Activated T-cell treated with anti-CD3 and anti-CD28 coated beads, Interleukin-2, amount 50 U/mL, for 72 hours (primary cell): ENCODE measurements around the gene HCFC1. TPM values are rescaled to one million over a fixed set of nuclear protein-coding genes. Genes with fewer than 3 reads are reported as not detected.
"Not testable (repeated sequence)": the region's sequence is repeated elsewhere in the genome, so short reads cannot be mapped to it uniquely, and the experiment has no call there.

ENCODE experiments used
- ATAC-seq, 2 donors: fragments of 150-1000 bp; cut with Tn5 transposase; replicated peaks in 1 of 2; 2 replicates each; pipeline ENCODE4 v1.10.0; 2021; ENCODE audit warnings: moderate library complexity in 2 of 2, mild to moderate bottlenecking in 1 of 2
- DNase-seq, 2 donors: peaks; one replicate each; pipeline ENCODE4 v3.0.0; 2021 to 2022; ENCODE audit warnings: mixed read lengths in 1 of 2
- H3K27ac Mint-ChIP-seq: one replicate; pipeline ENCODE4 v1.8.0; 2022; ENCODE audit warnings: mild to moderate bottlenecking, moderate library complexity, mixed read lengths
- H3K27me3 Mint-ChIP-seq: one replicate; pipeline ENCODE4 v1.8.0; 2022; ENCODE audit warnings: low read depth, mixed read lengths
- H3K36me3 Mint-ChIP-seq, 2 donors: one replicate each; pipeline ENCODE4 v1.8.0; 2022; ENCODE audit warnings: mixed read lengths in 2 of 2, mild to moderate bottlenecking in 1 of 2; ENCODE audit not compliant: insufficient read depth in 2 of 2
- H3K4me1 Mint-ChIP-seq: one replicate; pipeline ENCODE4 v1.8.0; 2022; ENCODE audit warnings: low read depth, mixed read lengths
- H3K4me3 Mint-ChIP-seq, 2 donors: one replicate each; pipeline ENCODE4 v1.8.0; 2022; ENCODE audit warnings: mild to moderate bottlenecking in 2 of 2, mixed read lengths in 2 of 2, moderate library complexity in 2 of 2
- H3K9me3 Mint-ChIP-seq, 2 donors: one replicate each; pipeline ENCODE4 v1.8.0; 2022; ENCODE audit warnings: mixed read lengths in 2 of 2
- total RNA-seq, 2 donors: library from RNA; stranded (reverse); gene quantifications; one replicate each; pipeline ENCODE4 v1.2.3, GENCODE V29; 2022

HCFC1 gene
- total RNA-seq, 2 donors from 2014 or later = 59.3 to 65.8 TPM

- not testable (repeated sequence) for DNase-seq
Observed at GRCh38 chrX:153994398-153994797, 22.8 kb upstream of the HCFC1 start.

GRCh38 chrX:153993978-153994377 lies 22.4 kb upstream of the HCFC1 start:
- Mint-ChIP-seq H3K4me3 (no peak overlapping the region), H3K27ac (no peak overlapping the region), H3K36me3 (peaks cover 4% of the 10 kb centered on the region in 2 donors), H3K9me3 (no peaks in the 10 kb centered on the region), H3K27me3 (no peaks in the 10 kb centered on the region), H3K4me1 (peaks cover 11% of the 10 kb centered on the region)
- no peak for DNase-seq
- ATAC-seq = no peak

More at GRCh38 chrX:153994398-153994797, 22.8 kb upstream of the HCFC1 start:
- not testable (repeated sequence) for H3K27me3 Mint-ChIP-seq, H3K9me3 Mint-ChIP-seq, H3K27ac Mint-ChIP-seq, H3K4me3 Mint-ChIP-seq, H3K4me1 Mint-ChIP-seq, ATAC-seq, H3K36me3 Mint-ChIP-seq

GRCh38 chrX:153993079-153993478 lies 21.5 kb upstream of the HCFC1 start:
- H3K36me3 Mint-ChIP-seq = peaks cover 4% of the 10 kb centered on the region in 2 donors
- H3K27me3 Mint-ChIP-seq = no peaks in the 10 kb centered on the region
- ATAC-seq (no peak), DNase-seq (no peak)
- no peak overlapping the region for H3K27ac Mint-ChIP-seq
- H3K4me3 Mint-ChIP-seq = no peak overlapping the region
- peaks cover 11% of the 10 kb centered on the region for H3K4me1 Mint-ChIP-seq
- H3K9me3 Mint-ChIP-seq = no peaks in the 10 kb centered on the region

DNA sequence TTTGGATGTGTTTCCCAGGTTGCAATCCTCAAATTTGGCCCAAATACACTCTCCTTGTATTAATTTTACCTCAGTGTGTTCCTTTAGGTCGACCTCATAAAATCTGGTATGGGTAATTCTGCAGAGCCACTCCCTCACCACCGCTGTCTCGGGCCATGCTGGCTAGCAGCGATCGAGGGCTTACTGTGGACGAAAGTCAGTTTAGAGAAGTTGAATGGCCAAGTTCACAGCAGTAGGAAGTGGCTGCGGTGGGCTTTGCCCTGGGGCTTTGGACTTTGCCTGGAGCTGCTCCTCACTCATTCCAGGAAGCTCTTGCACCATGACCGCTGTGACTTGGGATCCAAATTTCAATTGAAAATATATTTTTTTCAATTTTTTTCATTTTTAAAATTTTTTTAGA lies 20.6 kb upstream of the HCFC1 start:
- ATAC-seq (no peak), DNase-seq (no peak)
- Mint-ChIP-seq H3K4me3 (no peak overlapping the region), H3K36me3 (peaks cover 4% of the 10 kb centered on the region in 2 donors), H3K4me1 (peaks cover 11% of the 10 kb centered on the region), H3K27me3 (no peaks in the 10 kb centered on the region), H3K9me3 (no peaks in the 10 kb centered on the region), H3K27ac (no peak overlapping the region)

- ATAC-seq (no peak), DNase-seq (no peak)
- Mint-ChIP-seq H3K27ac (peak overlapping the region; percentile 91), H3K9me3 (no peaks in the 10 kb centered on the region), H3K4me1 (peaks cover 11% of the 10 kb centered on the region), H3K27me3 (no peaks in the 10 kb centered on the region), H3K4me3 (peak overlapping the region in 1 of 2 donors; percentile 74), H3K36me3 (peaks cover 4% of the 10 kb centered on the region in 2 donors)
Observed at GRCh38 chrX:153991013-153991580, 19.5 kb upstream of the HCFC1 start.

GRCh38 chrX:153989973-153990655 lies 18.5 kb upstream of the HCFC1 start:
- Mint-ChIP-seq H3K4me3 (peak overlapping the region; percentile 70 to 71), H3K4me1 (peaks cover 13% of the 10 kb centered on the region), H3K9me3 (no peaks in the 10 kb centered on the region), H3K27me3 (no peaks in the 10 kb centered on the region), H3K27ac (peak overlapping the region; percentile 68), H3K36me3 (peaks cover 4% of the 10 kb centered on the region in 2 donors)
- ATAC-seq (no peak), DNase-seq (no peak)

GRCh38 chrX:153988493-153988892 lies 16.9 kb upstream of the HCFC1 start:
- DNase-seq = no peak
- no peak overlapping the region for H3K4me3 Mint-ChIP-seq
- H3K4me1 Mint-ChIP-seq = peaks cover 26% of the 10 kb centered on the region
- peaks cover 4% of the 10 kb centered on the region in 2 donors for H3K36me3 Mint-ChIP-seq
- H3K9me3 Mint-ChIP-seq = no peaks in the 10 kb centered on the region
- ATAC-seq = no peak
- no peak overlapping the region for H3K27ac Mint-ChIP-seq
- H3K27me3 Mint-ChIP-seq = no peaks in the 10 kb centered on the region

GRCh38 chrX:153984351-153985178 lies 12.9 kb upstream of the HCFC1 start:
- Mint-ChIP-seq H3K36me3 (no peaks in the 10 kb centered on the region), H3K27me3 (no peaks in the 10 kb centered on the region), H3K4me1 (peaks cover 46% of the 10 kb centered on the region), H3K4me3 (peak overlapping the region; percentile 84 to 91), H3K9me3 (no peaks in the 10 kb centered on the region), H3K27ac (peak overlapping the region; percentile 96)
- peak; percentile 53 to 55 for ATAC-seq
- peak; percentile 53 for DNase-seq

DNA sequence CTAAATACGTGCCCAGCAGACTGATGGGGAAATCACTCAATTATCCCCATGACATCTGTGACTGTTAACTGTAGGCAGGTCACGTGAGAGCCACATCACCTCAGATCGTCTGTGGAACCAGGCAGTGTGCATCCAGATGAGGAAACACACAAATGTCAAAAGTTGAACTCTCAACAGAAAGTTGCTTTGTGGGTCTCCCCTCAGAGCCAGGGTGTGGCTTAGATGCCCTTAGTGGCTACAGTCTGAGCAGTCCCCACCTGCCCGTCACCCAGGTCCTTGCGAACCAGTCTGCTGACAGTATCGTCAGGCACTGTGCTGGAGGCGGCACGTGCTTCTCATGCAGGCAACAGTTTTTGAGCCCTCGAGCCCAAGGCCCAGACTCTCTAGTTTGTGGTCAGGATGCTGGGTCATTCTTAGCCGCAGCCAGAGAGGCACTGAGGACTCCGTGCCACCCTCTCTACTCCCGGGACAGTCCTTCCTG lies 11.7 kb upstream of the HCFC1 start:
- Mint-ChIP-seq H3K27ac (peak overlapping the region; percentile 86), H3K4me1 (peaks cover 43% of the 10 kb centered on the region), H3K27me3 (no peaks in the 10 kb centered on the region), H3K4me3 (peak overlapping the region; percentile 60 to 87), H3K36me3 (no peaks in the 10 kb centered on the region), H3K9me3 (no peaks in the 10 kb centered on the region)
- ATAC-seq = peak in 1 of 2 donors; percentile 7
- no peak for DNase-seq

DNA sequence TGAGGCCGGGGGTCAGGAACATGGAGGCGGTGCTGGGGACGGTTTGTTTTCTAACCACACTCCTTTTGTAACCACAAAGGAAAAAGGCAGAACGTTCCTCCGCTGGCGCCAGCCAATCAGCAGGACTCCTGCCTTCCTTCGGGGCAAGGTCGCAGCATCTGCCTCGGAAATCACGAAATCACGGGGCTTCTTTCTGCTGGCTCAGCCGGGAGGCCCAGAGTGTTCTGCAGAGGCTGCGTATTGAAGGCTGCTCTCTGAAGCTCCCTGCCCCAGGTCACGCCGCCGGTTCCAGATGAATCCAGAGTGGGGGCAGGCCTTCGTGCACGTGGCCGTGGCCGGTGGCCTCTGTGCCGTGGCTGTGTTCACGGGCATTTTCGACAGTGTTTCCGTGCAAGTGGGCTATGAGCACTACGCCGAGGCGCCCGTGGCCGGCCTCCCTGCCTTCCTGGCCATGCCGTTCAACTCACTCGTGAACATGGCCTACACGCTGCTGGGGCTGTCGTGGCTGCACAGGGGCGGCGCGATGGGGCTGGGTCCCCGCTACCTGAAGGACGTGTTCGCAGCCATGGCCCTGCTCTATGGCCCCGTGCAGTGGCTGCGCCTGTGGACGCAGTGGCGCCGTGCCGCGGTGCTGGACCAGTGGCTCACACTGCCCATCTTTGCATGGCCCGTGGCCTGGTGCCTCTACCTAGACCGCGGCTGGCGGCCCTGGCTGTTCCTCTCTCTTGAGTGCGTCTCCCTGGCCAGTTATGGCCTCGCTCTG lies 10.3 kb upstream of the HCFC1 start:
- H3K27me3 Mint-ChIP-seq = no peaks in the 10 kb centered on the region
- no peaks in the 10 kb centered on the region for H3K36me3 Mint-ChIP-seq
- H3K9me3 Mint-ChIP-seq = no peaks in the 10 kb centered on the region
- ATAC-seq (peak; percentile 48 to 52), DNase-seq (peak; percentile 52 to 68)
- peak overlapping the region; percentile 97 for H3K27ac Mint-ChIP-seq
- peaks cover 43% of the 10 kb centered on the region for H3K4me1 Mint-ChIP-seq
- peak overlapping the region; percentile 60 to 87 for H3K4me3 Mint-ChIP-seq

DNA sequence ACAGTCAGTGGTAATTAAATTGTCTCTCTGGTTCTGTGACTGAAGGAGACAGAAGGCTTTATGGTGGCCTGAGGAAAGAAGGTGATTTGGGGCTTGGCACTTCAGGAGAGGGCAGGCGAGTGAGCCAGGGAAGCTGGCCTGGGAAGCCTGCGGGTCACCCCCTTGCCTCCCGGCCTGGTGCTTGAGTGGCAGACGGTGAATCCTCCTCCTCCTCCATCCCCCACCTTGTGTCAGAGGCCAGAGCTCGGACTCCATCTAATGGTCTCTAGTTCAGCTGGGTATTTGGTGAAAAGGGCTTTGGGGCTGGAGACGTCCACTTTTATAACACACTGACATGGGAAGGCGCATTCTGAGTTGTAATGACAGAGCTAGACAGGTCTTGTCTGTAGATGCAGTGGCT lies 9.6 kb upstream of the HCFC1 start:
- Mint-ChIP-seq H3K27ac (peak overlapping the region; percentile 97), H3K4me3 (peak overlapping the region; percentile 60 to 87), H3K27me3 (peaks cover under 1% of the 10 kb centered on the region), H3K4me1 (peaks cover 43% of the 10 kb centered on the region), H3K9me3 (no peaks in the 10 kb centered on the region), H3K36me3 (no peaks in the 10 kb centered on the region)
- DNase-seq = no peak
- no peak for ATAC-seq

DNA sequence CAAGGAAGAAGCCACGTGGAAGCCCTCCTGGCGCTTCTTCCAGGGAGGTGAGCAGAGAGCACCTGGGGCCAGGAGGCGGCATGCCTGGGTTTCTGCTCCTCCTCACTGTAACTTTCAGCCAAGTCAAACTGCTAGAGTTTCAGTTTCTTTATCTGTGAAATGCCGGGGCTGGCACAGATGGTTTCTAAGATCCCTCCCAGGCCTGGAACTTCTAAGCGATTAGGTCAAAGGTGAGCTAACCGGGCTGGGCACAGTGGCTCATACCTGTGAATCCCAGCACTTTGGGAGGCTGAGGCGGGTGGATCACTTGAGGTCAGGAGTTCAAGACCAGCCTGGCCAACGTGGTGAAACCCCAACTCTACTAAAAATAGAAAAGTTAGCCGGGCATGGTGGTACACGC lies 8.8 kb upstream of the HCFC1 start:
- not testable (repeated sequence) for H3K36me3 Mint-ChIP-seq, H3K9me3 Mint-ChIP-seq, DNase-seq, H3K27me3 Mint-ChIP-seq
- Mint-ChIP-seq H3K4me3 (peak overlapping the region; percentile 60 to 87), H3K4me1 (peaks cover 48% of the 10 kb centered on the region), H3K27ac (peak overlapping the region; percentile 86)
- ATAC-seq = peak; percentile 51 to 53
